HepG2 (cell line): ENCODE data around the gene MTCL1. TPM values are rescaled to one million over a fixed set of nuclear protein-coding genes. Genes with fewer than 3 reads are reported as not detected.

Source experiments
- MED13 ChIP-seq: sonication (generic); formaldehyde crosslinking; IDR thresholded peaks from 2 replicates; pipeline ENCODE4 v1.5.0; 2020; ENCODE audit warnings: missing genetic modification reagents
- MTF2 ChIP-seq: sonication (generic); formaldehyde crosslinking; IDR thresholded peaks from 2 replicates; pipeline ENCODE4 v1.5.0; 2020; ENCODE audit warnings: missing genetic modification reagents, borderline replicate concordance
- SIX1 ChIP-seq: sonication (generic); formaldehyde crosslinking; IDR thresholded peaks from 2 replicates; pipeline ENCODE4 v1.4.0; 2020; ENCODE audit warnings: missing genetic modification reagents, borderline replicate concordance
- SNAI1 ChIP-seq: sonication (generic); formaldehyde crosslinking; IDR thresholded peaks from 2 replicates; pipeline ENCODE4 v1.5.0; 2020; ENCODE audit warnings: mild to moderate bottlenecking, missing genetic modification reagents, borderline replicate concordance
- TCF12 ChIP-seq, 2 experiments: fragments of 450-650 bp in 1 of 2; sonication (generic) in 1 of 2; formaldehyde crosslinking in 1 of 2; IDR thresholded peaks; 2 replicates each; pipeline versions ENCODE4 v1.6.1 to v1.8.0; 2017 to 2022; ENCODE audit warnings: antibody characterized with exemption in 1 of 2, mild to moderate bottlenecking in 1 of 2, missing genetic modification reagents in 1 of 2, moderate library complexity in 1 of 2
- ZNF20 ChIP-seq: sonication (generic); formaldehyde crosslinking; IDR thresholded peaks from 2 replicates; pipeline ENCODE4 v1.4.0; 2020; ENCODE audit warnings: mild to moderate bottlenecking, moderate library complexity, missing genetic modification reagents
- ZNF446 ChIP-seq: sonication (generic); formaldehyde crosslinking; IDR thresholded peaks from 2 replicates; pipeline ENCODE4 v1.5.0; 2020; ENCODE audit warnings: mild to moderate bottlenecking, missing genetic modification reagents
- ZNF557 ChIP-seq: sonication (generic); formaldehyde crosslinking; IDR thresholded peaks from 2 replicates; pipeline ENCODE4 v1.4.0; 2020; ENCODE audit warnings: missing genetic modification reagents
- ZNF746 ChIP-seq: sonication (generic); formaldehyde crosslinking; IDR thresholded peaks from 2 replicates; pipeline ENCODE4 v1.8.0; 2022; ENCODE audit warnings: mild to moderate bottlenecking, missing genetic modification reagents
- ZNF772 ChIP-seq: sonication (generic); formaldehyde crosslinking; IDR thresholded peaks from 2 replicates; pipeline ENCODE4 v1.5.0; 2020; ENCODE audit warnings: mild to moderate bottlenecking, missing genetic modification reagents
- ZNF790 ChIP-seq: sonication (generic); formaldehyde crosslinking; IDR thresholded peaks from 2 replicates; pipeline ENCODE4 v1.8.0; 2022; ENCODE audit warnings: missing genetic modification reagents, mild to moderate bottlenecking, borderline replicate concordance
- polyA plus RNA-seq, 8 experiments: library from polyadenylated mRNA; depleted of rRNA in 3 of 8; stranded (reverse) in 7 of 8; unstranded in 1 of 8; fragments of >200 nt; fragmentation: Illumina TruSeq in 4 of 8; extraction: Trizol in 4 of 8; gene quantifications; 2 replicates each; pipeline versions ENCODE4 v1.2.1 to v1.2.3, GENCODE V29; 2011 to 2016; ENCODE audit warnings: low read depth in 4 of 8, missing spikeins in 1 of 8, mixed read lengths in 1 of 8; ENCODE audit not compliant: insufficient read depth in 1 of 8
- total RNA-seq, 5 experiments: library from RNA; depleted of rRNA; stranded (reverse); fragments of >200 nt; fragmentation: Illumina TruSeq; extraction: Trizol; gene quantifications; 2 replicates each; pipeline ENCODE4 v1.2.3, GENCODE V29; 2016; ENCODE audit warnings: low read depth in 1 of 5
- TF ChIP-seq, protein P1 (sequence below): sonication (generic); formaldehyde crosslinking; IDR thresholded peaks from 2 replicates; pipeline ENCODE4 v1.9.0; 2021; ENCODE audit warnings: missing genetic modification reagents, borderline replicate concordance
- TF ChIP-seq, protein P2 (sequence below): sonication (generic); formaldehyde crosslinking; IDR thresholded peaks from 2 replicates; pipeline ENCODE4; 2020; ENCODE audit warnings: missing genetic modification reagents, mild to moderate bottlenecking, borderline replicate concordance

Gene MTCL1
- total and polyA plus RNA-seq, 2 of the 13 experiments (the other 11 are each of a cell fraction or from before 2014, with no cell fraction given), result 3.1 to 3.2 TPM

DNA sequence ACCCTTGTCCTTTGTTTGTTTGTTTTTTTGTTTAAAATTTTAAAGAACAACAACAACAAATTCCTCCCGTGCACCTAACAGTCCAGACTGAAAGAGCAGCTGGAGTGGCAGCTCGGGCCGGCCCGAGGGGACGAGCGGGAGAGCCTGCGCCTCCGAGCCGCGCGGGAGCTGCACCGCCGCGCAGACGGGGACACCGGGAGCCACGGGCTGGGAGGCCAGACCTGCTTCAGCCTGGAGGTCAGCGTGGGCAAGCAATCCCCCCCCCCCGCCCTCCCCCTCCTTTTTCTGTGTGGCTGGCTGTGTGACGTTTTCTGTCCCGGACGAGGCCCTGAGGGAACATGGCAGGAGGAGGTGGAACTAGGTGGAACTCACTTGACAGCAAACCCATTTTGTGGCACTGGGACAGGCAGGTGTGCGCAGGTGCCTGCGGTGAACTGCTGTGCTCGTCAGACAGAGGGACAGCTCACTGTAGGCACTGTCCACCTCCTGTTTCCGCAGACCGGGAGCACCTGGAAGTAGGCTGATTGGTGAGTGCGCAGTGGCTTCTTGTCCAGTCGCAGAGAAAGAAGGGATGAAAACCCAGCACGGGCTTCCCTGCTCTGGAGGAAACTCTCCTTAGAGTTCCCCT lies 80.6 kb downstream of the MTCL1 start (continued):
- TF ChIP-seq, protein P1, sequence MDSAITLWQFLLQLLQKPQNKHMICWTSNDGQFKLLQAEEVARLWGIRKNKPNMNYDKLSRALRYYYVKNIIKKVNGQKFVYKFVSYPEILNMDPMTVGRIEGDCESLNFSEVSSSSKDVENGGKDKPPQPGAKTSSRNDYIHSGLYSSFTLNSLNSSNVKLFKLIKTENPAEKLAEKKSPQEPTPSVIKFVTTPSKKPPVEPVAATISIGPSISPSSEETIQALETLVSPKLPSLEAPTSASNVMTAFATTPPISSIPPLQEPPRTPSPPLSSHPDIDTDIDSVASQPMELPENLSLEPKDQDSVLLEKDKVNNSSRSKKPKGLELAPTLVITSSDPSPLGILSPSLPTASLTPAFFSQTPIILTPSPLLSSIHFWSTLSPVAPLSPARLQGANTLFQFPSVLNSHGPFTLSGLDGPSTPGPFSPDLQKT (CRISPR knock-in tag), result no peak
- TF ChIP-seq ZNF790 (CRISPR knock-in tag) (no peak), ZNF446 (CRISPR knock-in tag) (no peak), TCF12 (IDR thresholded peaks at IDR 0.05) (no peak), TCF12 (CRISPR knock-in tag; IDR thresholded peaks at IDR 0.05) (no peak), ZNF772 (CRISPR knock-in tag) (no peak), ZNF746 (CRISPR knock-in tag) (no peak), SNAI1 (CRISPR knock-in tag) (no peak), SIX1 (CRISPR knock-in tag) (no peak), ZNF557 (CRISPR knock-in tag) (no peak), MTF2 (no peak), MED13 (no peak), ZNF20 (CRISPR knock-in tag) (no peak)
- TF ChIP-seq, protein P2, sequence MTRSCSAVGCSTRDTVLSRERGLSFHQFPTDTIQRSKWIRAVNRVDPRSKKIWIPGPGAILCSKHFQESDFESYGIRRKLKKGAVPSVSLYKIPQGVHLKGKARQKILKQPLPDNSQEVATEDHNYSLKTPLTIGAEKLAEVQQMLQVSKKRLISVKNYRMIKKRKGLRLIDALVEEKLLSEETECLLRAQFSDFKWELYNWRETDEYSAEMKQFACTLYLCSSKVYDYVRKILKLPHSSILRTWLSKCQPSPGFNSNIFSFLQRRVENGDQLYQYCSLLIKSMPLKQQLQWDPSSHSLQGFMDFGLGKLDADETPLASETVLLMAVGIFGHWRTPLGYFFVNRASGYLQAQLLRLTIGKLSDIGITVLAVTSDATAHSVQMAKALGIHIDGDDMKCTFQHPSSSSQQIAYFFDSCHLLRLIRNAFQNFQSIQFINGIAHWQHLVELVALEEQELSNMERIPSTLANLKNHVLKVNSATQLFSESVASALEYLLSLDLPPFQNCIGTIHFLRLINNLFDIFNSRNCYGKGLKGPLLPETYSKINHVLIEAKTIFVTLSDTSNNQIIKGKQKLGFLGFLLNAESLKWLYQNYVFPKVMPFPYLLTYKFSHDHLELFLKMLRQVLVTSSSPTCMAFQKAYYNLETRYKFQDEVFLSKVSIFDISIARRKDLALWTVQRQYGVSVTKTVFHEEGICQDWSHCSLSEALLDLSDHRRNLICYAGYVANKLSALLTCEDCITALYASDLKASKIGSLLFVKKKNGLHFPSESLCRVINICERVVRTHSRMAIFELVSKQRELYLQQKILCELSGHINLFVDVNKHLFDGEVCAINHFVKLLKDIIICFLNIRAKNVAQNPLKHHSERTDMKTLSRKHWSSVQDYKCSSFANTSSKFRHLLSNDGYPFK, result no peak
